IMR-90 (cell line): ENCODE results near the gene RAX2. TPM values are rescaled to one million over a fixed set of nuclear protein-coding genes. Genes with fewer than 3 reads are reported as not detected.

Experiments used
- ATAC-seq: fragments of 200-7000 bp; cut with Tn5 transposase; 2 replicates; pipeline ENCODE4 v1.9.1; 2020; ENCODE audit warnings: low read depth, mild to moderate bottlenecking, moderate library complexity
- BruUV-seq: library from RNA; stranded (reverse); fragments of 400-500 nt; replicated peaks from 2 replicates; lab custom pipeline; 2021; lab: Mats Ljungman, UMichigan
- CTCF ChIA-PET: fragments of 300-600 bp; formaldehyde crosslinking; extraction: SDS; loops from one replicate; lab custom pipeline; 2021; ENCODE audit warnings: antibody characterized with exemption; lab: Yijun Ruan, JAX
- POLR2A ChIA-PET: fragments of 300-600 bp; sonication (Branson Sonifier 250); formaldehyde crosslinking; loops from one replicate; lab custom pipeline; 2022; ENCODE audit warnings: antibody characterized with exemption; ENCODE audit not compliant: unreplicated experiment; lab: Charles Lee
- DNase-seq: peaks from one replicate; pipeline ENCODE4 v3.0.0; 2013
- H2AFZ ChIP-seq: replicated peaks from 2 replicates; pipeline ENCODE3; 2013; ENCODE audit warnings: low read length, mild to moderate bottlenecking; ENCODE audit not compliant: poor library complexity
- H2AK5ac ChIP-seq: 2 replicates; pipeline ENCODE4 v1.6.1; 2013; ENCODE audit warnings: low read depth, low read length, inconsistent platforms
- H2AK9ac ChIP-seq: replicated peaks from 2 replicates; pipeline ENCODE3; 2013; ENCODE audit warnings: mild to moderate bottlenecking, low read depth, low read length, moderate library complexity; ENCODE audit not compliant: poor library complexity
- H2BK120ac ChIP-seq: 2 replicates; pipeline ENCODE4 v1.6.1; 2013; ENCODE audit warnings: low read depth, low read length, inconsistent platforms
- H2BK15ac ChIP-seq: 3 replicates; pipeline ENCODE4 v1.6.1; 2013; ENCODE audit warnings: low read depth, low read length, inconsistent platforms
- H2BK20ac ChIP-seq: 2 replicates; pipeline ENCODE4 v1.6.1; 2013; ENCODE audit warnings: low read depth, mild to moderate bottlenecking, inconsistent platforms, low read length, moderate library complexity
- H2BK5ac ChIP-seq: 2 replicates; pipeline ENCODE4 v1.6.1; 2013; ENCODE audit warnings: mild to moderate bottlenecking, low read depth, low read length, inconsistent platforms; ENCODE audit not compliant: poor library complexity, severe bottlenecking
- H3K14ac ChIP-seq: replicated peaks from 2 replicates; pipeline ENCODE4 v1.6.1; 2013; ENCODE audit warnings: low read depth, low read length, inconsistent platforms
- H3K18ac ChIP-seq: 2 replicates; pipeline ENCODE4 v1.6.1; 2013; ENCODE audit warnings: low read depth, low read length, control low read depth
- H3K23ac ChIP-seq: 2 replicates; pipeline ENCODE4 v1.6.1; 2013; ENCODE audit warnings: low read depth, low read length, inconsistent platforms
- H3K27ac ChIP-seq: 2 replicates; pipeline ENCODE4 v1.5.1; 2013; ENCODE audit warnings: mild to moderate bottlenecking, control low read depth, low read length; ENCODE audit not compliant: insufficient read depth
- H3K27me3 ChIP-seq: 2 replicates; pipeline ENCODE4 v1.6.1; 2013; ENCODE audit warnings: low read length; ENCODE audit not compliant: control insufficient read depth, insufficient read depth
- H3K36me3 ChIP-seq: 2 replicates; pipeline ENCODE4 v1.6.1; 2013; ENCODE audit warnings: low read length, mixed read lengths; ENCODE audit not compliant: control insufficient read depth, insufficient read depth
- H3K4ac ChIP-seq: 2 replicates; pipeline ENCODE4 v1.6.1; 2013; ENCODE audit warnings: low read depth, low read length, inconsistent platforms
- H3K4me1 ChIP-seq: 2 replicates; pipeline ENCODE4 v1.6.1; 2013; ENCODE audit warnings: low read length, mixed read lengths; ENCODE audit not compliant: control insufficient read depth, insufficient read depth
- H3K4me2 ChIP-seq: 2 replicates; pipeline ENCODE4 v1.6.1; 2013; ENCODE audit warnings: low read depth, mild to moderate bottlenecking, control low read depth, low read length, moderate library complexity
- H3K4me3 ChIP-seq: 2 replicates; pipeline ENCODE4 v1.5.1; 2013; ENCODE audit warnings: low read depth, mild to moderate bottlenecking, control low read depth, low read length, moderate library complexity; ENCODE audit not compliant: insufficient read depth
- H3K56ac ChIP-seq: 2 replicates; pipeline ENCODE4 v1.6.1; 2013; ENCODE audit warnings: low read length, inconsistent platforms; ENCODE audit not compliant: insufficient read depth; ENCODE audit errors: extremely low read depth
- H3K79me1 ChIP-seq, 2 experiments: 2 replicates each; pipeline ENCODE4 v1.6.1; 2013; ENCODE audit warnings: low read length in 2 of 2, inconsistent platforms in 1 of 2, low read depth in 1 of 2
- H3K9ac ChIP-seq: 2 replicates; pipeline ENCODE4 v1.6.1; 2013; ENCODE audit warnings: low read depth, low read length, control low read depth
- H3K9me1 ChIP-seq: 2 replicates; pipeline ENCODE4 v1.6.1; 2013; ENCODE audit warnings: low read length, inconsistent platforms; ENCODE audit not compliant: insufficient read depth
- H3K9me3 ChIP-seq: 2 replicates; pipeline ENCODE4 v1.6.1; 2013; ENCODE audit warnings: low read length; ENCODE audit not compliant: control insufficient read depth, insufficient read depth
- H4K20me1 ChIP-seq: 2 replicates; pipeline ENCODE4 v1.6.1; 2013; ENCODE audit warnings: low read length, inconsistent platforms; ENCODE audit not compliant: insufficient read depth
- H4K5ac ChIP-seq: 2 replicates; pipeline ENCODE4 v1.6.1; 2013; ENCODE audit warnings: mild to moderate bottlenecking, low read depth, low read length, control low read depth
- H4K8ac ChIP-seq, 2 experiments: 2 replicates each; pipeline ENCODE4 v1.6.1; 2013; ENCODE audit warnings: low read depth in 2 of 2, low read length in 2 of 2, control low read depth in 1 of 2, inconsistent platforms in 1 of 2
- H4K91ac ChIP-seq: 2 replicates; pipeline ENCODE4 v1.6.1; 2013; ENCODE audit warnings: low read depth, low read length, inconsistent platforms; ENCODE audit not compliant: insufficient read depth
- BHLHE40 ChIP-seq: fragments of 150-350 bp; IDR thresholded peaks from 2 replicates; pipeline ENCODE4 v1.6.1; 2016; ENCODE audit warnings: mild to moderate bottlenecking, low read depth, low read length
- POLR2A ChIP-seq: IDR thresholded peaks from 2 replicates; pipeline ENCODE4 v1.6.1; 2012; ENCODE audit warnings: mild to moderate bottlenecking, low read depth, low read length
- SMC3 ChIP-seq: fragments of 150-350 bp; IDR thresholded peaks from 2 replicates; pipeline ENCODE4 v1.6.1; 2016; ENCODE audit warnings: low read depth, mild to moderate bottlenecking, antibody characterized with exemption, low read length, moderate library complexity
- WGBS, 2 experiments: methylation state at CpG; one replicate each; pipeline versions ENCODE4 v1.1.5 to v1.1.7; 2013; ENCODE audit warnings: missing lambda C conversion rate in 2 of 2; ENCODE audit not compliant: insufficient read length in 1 of 2; ENCODE audit errors: extremely low coverage in 2 of 2; 5-methylcytosine and 5-hydroxymethylcytosine counted together
- dilution Hi-C: fragments of 300-500 bp; cut with HindIII; formaldehyde crosslinking; loops from one replicate; pipeline ENCODE4 v1.14.3; 2018; ENCODE audit warnings: low sequenced_read_pairs; ENCODE audit not compliant: unreplicated experiment
- in situ Hi-C: fragments of 300-500 bp; cut with MboI; formaldehyde crosslinking; loops from 3 replicates; pipeline ENCODE4 v1.14.3; 2019; ENCODE audit warnings: low sequenced_read_pairs, inconsistent platforms, mixed read lengths
- intact Hi-C: fragments of 100-400 bp; cut with micrococcal nuclease; formaldehyde crosslinking; loops from 2 replicates; pipeline ENCODE4 v1.10.0; 2022
- polyA plus RNA-seq, 3 experiments: library from polyadenylated mRNA; depleted of rRNA; stranded (reverse); fragments of >200 nt; gene quantifications; 2 replicates each; pipeline ENCODE4 v1.2.3, GENCODE V29; 2012; ENCODE audit warnings: low replicate concordance in 1 of 3
- total RNA-seq: library from RNA; depleted of rRNA; stranded (reverse); fragments of >200 nt; gene quantifications from 2 replicates; pipeline ENCODE4 v1.2.3, GENCODE V29; 2012
- TF ChIP-seq, protein P1 (sequence below): conservative IDR thresholded peaks from 2 replicates; pipeline ENCODE4 v1.5.1; 2012; ENCODE audit warnings: mild to moderate bottlenecking, low read depth, low read length, improper control_type of control experiment

The RAX2 gene
- total and polyA plus RNA-seq, 2 of the 4 experiments (the other 2 are of a cell fraction): not detected

DNA sequence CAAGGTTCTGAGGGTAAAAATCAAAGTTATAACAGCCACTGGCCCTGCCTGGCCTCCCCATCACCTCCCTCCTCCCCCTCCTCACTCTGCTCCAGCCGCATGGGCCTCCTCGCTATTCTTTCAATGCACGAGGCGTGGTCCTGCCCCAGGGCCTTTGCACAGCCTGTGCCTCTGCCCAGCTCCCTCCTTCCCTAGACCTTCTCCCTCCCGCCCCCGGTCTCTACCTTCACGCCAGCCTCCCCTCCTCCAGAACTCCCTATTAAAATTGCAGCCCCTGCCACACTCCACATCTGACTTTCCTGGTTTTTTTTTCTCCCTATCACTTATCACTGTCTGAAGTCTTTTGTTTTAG is 3.3 kb downstream of the RAX2 start (continued):
- no peak for TF ChIP-seq SMC3
- no peak for TF ChIP-seq BHLHE40
- TF ChIP-seq, protein P1, sequence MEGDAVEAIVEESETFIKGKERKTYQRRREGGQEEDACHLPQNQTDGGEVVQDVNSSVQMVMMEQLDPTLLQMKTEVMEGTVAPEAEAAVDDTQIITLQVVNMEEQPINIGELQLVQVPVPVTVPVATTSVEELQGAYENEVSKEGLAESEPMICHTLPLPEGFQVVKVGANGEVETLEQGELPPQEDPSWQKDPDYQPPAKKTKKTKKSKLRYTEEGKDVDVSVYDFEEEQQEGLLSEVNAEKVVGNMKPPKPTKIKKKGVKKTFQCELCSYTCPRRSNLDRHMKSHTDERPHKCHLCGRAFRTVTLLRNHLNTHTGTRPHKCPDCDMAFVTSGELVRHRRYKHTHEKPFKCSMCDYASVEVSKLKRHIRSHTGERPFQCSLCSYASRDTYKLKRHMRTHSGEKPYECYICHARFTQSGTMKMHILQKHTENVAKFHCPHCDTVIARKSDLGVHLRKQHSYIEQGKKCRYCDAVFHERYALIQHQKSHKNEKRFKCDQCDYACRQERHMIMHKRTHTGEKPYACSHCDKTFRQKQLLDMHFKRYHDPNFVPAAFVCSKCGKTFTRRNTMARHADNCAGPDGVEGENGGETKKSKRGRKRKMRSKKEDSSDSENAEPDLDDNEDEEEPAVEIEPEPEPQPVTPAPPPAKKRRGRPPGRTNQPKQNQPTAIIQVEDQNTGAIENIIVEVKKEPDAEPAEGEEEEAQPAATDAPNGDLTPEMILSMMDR: no peak

DNA sequence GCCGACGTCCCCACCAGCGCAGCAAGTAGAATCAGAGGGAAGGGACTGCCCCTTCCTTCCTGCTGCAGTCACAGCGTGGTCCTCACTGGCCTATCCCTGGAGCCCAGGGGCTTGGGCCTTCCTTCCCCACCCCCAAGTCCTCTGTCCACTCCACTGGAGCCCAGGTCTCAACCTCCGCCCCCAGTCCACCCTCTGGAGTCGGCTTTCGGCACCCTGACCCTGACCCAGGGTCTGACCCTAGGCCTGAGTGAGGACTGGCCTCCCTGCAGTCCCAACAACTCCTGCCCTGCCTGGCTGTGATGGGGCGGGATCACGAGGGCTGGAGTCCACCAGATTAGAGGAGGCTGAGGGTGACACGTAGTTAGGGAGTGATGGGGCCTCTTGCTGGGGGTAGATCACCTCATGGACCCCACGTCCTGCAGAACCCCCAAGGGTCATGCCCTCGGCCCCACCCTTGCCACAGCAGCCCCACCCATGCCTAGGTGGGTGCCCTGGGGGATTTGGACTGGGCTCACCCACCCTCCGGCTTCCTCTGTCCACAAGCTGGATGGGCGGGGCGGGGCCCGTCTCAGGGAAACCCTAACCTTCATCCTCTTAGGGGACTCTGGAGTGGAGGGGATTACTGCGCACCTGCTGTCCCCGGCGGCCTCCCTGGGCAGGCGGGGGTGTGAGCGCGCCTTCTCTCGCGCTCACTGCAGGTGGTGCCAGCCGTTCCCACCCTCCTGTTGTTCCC is 3.8 kb downstream of the RAX2 start:
- H4K8ac ChIP-seq: no peak overlapping the region
- intact Hi-C loops (no loop called here), dilution Hi-C loops (no loop called here), in situ Hi-C loops (no loop called here)
- no peak overlapping the region for H2BK120ac ChIP-seq
- no peaks in the 10 kb centered on the region for H4K20me1 ChIP-seq
- H3K36me3 ChIP-seq: peaks cover 27% of the 10 kb centered on the region
- H4K91ac ChIP-seq: no peak overlapping the region
- no peak for DNase-seq
- H3K14ac ChIP-seq: no peak overlapping the region
- no peak overlapping the region for H2AFZ ChIP-seq
- H3K4me1 ChIP-seq: no peaks in the 10 kb centered on the region
- H3K27ac ChIP-seq: no peak overlapping the region
- no peak overlapping the region for H2BK5ac ChIP-seq
- H3K27me3 ChIP-seq: 0 out of 2 replicates have a peak, but pooled peaks cover 2% of the 10 kb centered on the region
- H3K9me1 ChIP-seq: no peaks in the 10 kb centered on the region
- no peak overlapping the region for H3K9ac ChIP-seq
- no peak overlapping the region for H3K18ac ChIP-seq
- H3K4me2 ChIP-seq: no peak overlapping the region
- no peak overlapping the region for H2AK9ac ChIP-seq
- no peak overlapping the region for H4K5ac ChIP-seq
- no peak overlapping the region for H3K23ac ChIP-seq
- no peak for TF ChIP-seq POLR2A
- 95% methylated on average over 3 of the region's 25 CpGs; no CpG with 5 or more reads in 1 of the 2 experiments for WGBS, 2 experiments
- ChIA-PET POLR2A (no interaction called here), CTCF (no interaction called here)
- H2BK15ac ChIP-seq: no peak overlapping the region
- peaks cover 8 to 13% of the 10 kb centered on the region in 2 experiments; a peak in 3 of 4 replicates for H3K79me1 ChIP-seq
- H2AK5ac ChIP-seq: no peak overlapping the region
- H3K4ac ChIP-seq: no peak overlapping the region
- no peak for ATAC-seq
- no TSS peak for BruUV-seq
- no peaks in the 10 kb centered on the region for H3K9me3 ChIP-seq
- no peak overlapping the region for H2BK20ac ChIP-seq
- no peak overlapping the region for H3K56ac ChIP-seq
- H3K4me3 ChIP-seq: no peak overlapping the region
